Renal pelvis (tissue), 4 donors: ENCODE measurements around the gene R3HDML. TPM values are rescaled to one million over a fixed set of nuclear protein-coding genes. Genes with fewer than 3 reads are reported as not detected.
A peak's percentile ranks its signal among the peaks of the same experiment; 100 is the strongest.
"Not testable (repeated sequence)": the region's sequence is repeated elsewhere in the genome, so short reads cannot be mapped to it uniquely, and the experiment has no call there.

Experiments
- DNase-seq: peaks from one replicate; pipeline ENCODE4 v3.0.0-alpha.2; 2013
- polyA plus RNA-seq, 3 donors: library from polyadenylated mRNA; unstranded; fragments of 120-200 nt; gene quantifications; one replicate each; pipeline ENCODE4 v1.2.1, GENCODE V29; 2013; ENCODE audit not compliant: insufficient read length in 3 of 3

Gene R3HDML
- polyA plus RNA-seq, 3 donors = 0.31 to 1.0 (median 0.77) TPM

DNA sequence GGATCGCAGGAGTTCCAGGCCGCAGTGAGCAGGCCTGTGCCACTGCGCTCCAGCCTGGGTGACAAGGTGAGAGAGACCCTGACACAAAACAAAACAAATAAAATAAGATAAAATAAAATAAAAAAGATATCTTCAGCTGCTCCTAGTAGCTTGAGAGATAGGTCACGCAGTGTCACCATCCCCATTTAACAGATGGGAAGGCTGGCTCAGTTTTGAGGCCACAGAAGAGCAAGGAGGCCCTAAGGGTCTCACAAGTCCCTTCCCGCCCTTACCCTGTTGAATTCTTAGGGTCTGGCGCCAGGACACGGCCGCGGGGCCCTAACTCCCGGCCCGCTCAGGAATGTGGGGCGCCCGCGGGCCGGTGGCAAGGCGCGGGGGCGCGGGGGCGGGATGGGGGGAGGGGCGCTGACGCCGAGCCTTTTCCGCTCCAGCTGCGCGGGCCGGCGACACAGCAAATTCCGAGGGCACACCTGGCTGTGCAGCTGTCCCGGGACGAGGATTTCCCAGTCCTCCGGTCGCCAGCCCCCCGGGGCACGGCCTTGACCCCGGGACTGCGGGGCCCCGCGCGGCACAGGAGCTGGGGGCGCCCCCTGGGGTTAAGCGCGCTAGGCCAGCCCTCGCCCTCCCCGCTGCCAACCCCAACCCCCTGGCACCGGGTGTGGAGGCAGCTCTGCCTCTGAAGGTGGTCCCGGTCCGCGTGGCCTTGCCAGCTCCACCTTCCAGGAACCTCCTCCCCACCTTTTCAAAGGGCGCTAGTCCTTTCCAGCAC is 10.3 kb upstream of the R3HDML start:
- DNase-seq = peak; percentile 34

DNA sequence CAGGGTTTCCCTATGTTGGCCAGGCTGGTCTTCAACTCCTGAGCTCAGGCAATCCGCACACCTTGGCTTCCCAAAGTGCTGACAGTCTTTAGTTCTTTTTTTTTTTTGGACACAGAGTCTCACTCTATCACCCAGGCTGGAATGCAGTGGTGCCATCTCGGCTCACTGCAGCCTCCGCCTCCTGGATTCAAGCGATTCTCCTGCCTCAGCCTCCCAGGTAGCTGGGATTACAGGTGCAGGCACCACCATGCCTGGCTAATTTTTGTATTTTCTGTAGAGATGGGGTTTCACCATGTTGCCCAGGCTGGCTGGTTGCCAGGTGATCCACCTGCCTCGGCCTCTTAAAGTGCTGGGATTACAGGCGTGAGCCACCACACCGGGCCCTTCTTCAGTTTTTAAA is 9.1 kb upstream of the R3HDML start:
- DNase-seq = not testable (repeated sequence)

DNA sequence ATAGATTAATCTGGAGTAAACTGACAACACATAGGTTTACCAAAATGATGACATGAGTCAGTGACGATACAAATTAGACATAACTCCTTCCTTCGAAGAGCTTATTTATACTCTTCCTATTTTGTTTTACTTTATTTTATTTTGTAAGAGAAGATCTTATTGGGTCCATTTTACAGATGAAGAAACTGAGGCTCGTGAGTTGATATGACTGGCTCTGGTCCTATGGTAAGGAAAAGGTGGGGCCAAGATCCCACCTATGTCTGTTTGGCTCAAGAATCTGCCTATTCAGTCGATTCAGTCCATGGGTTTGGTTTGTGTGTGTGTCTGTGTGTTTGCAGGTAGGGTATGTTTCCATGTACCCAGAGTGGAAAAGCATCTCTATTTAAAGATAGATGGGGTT is 8.4 kb upstream of the R3HDML start:
- no peak for DNase-seq

DNA sequence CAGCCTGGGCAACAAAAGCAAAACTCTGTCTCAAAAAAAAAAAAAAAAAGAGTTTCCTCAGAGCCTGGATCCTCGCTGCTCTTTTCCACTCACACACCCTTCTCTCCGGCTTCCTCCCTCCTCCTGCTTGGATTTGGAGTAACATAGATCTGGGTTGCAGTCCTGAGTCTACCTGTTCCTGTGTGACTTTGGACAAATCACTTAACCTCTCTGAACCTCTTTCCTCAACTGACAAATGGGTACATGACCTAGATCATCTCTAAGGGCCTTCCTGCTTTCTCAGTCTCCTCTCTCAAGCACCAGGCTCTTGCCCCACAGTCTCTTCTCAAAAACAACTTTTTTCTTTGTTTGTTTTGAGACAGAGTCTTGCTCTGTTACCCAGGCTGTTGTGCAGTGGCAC is 5.6 kb upstream of the R3HDML start:
- no peak for DNase-seq

DNA sequence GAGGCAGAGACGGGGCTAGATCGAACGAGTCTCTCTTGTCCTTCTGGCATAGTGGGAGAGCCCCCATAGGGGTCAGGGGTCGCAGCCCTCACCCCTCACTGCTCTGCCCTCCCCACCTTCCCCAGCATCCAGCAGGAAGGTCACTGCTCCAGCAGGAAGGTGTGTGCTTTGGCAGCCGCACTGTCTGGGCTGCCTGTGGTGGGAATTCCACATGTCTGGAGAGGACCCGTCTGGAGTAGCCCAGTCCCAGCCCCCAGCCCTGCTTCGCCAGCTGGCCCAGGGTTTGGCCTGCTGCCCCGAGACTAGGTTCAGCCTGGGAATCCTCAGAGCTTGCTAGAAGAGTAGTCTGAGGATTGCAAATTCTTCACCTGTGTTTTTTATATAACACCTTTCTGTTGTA is 2.5 kb upstream of the R3HDML start:
- DNase-seq = no peak

DNA sequence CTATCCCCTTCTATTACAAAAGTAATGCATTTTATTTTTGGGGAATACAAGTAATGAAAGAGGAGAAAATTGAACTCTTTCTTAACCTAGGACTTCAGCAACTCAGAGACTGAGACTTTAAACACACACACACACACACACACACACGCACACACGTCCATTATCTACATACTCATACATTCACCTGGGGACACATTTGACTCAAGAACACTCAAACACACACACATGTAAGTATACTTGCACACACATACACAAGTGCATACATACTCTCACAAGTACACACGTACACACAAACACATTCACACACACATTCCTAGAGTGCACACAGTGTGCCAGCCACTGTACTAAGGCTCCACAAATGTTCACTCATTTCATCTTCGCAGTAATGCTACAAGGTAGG is 2.1 kb upstream of the R3HDML start:
- no peak for DNase-seq

DNA sequence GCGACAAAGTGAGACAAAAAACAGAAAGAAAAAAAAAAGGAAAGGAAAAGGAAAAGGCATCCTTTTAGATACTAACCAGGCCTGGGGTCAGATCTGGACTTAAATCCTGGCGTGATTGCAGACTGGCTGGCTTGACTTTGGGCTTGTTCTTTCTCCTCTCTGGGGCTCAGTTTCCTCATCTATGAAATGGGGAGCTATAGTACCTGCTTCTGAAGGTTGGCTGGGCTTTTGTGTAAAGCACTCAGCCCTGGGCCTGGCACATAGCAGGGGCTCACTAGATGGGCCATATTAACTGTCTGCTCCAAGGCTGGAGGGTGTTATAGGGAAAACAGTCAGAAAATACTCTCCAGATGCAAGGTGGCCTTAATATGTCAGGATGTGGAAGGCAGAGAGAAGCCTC is 1.2 kb upstream of the R3HDML start:
- DNase-seq = no peak

DNA sequence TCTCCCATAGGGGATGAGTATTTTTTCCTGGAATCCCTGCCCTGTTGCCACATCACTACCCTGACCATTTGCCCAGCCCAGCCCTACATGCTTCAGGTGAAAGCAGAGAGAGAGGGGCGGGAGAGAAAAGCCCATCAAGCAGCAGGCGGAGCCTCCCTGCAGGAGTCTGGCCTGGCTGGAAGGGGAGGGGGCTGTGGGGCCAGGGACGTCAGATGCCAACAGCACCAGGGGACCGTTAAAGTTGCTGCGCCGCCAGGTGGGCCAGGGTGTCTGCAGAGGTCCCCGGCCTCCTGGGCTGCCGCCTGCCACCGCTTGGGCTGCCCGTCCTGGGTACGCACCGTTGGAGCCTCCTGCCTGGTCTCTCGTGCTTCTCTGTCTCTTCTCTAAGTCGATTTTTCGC is 757 bp upstream of the R3HDML start:
- no peak for DNase-seq

DNA sequence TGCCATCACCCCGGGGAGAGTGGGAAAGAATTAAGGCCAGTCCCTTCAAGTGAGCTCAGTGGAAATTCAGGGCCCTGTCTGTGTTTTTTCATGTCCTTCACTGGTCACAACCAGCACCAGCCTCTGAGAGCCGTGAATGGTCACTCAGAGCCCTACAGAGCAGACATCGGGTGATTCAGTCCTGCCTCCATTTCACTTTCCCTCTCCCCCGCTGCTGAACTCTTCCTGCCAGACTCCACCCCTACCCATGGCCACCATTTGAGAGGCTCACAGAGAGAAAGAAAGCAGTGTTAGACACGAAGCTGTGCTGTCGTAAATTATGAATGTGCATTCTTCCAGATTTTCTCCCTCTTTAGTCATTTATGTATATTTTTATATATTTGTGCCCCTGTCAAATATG is 5.4 kb downstream of the R3HDML start:
- DNase-seq = no peak

DNA sequence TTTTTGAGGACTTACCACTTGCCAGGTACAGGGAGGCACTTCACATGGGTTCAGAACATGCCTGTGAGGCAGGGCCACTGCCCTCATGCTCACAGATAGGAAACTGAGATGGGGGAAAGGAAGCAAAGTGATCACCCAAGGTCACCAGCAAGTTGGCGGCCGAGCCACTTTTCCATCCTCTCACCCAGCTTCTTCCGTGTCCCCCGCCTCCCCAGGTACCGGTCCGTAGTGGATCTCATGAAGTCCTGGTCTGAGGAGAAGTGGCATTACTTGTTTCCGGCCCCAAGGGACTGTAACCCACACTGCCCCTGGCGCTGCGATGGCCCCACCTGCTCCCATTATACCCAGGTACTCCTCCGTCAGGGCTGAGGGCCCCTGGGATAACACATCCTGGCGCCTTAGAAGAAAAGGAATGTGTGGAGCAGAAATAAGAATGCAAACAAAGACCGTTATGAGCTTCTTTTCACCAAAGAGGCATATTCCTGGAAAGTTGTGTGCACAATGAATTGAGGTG is 6.4 kb downstream of the R3HDML start:
- DNase-seq = no peak

DNA sequence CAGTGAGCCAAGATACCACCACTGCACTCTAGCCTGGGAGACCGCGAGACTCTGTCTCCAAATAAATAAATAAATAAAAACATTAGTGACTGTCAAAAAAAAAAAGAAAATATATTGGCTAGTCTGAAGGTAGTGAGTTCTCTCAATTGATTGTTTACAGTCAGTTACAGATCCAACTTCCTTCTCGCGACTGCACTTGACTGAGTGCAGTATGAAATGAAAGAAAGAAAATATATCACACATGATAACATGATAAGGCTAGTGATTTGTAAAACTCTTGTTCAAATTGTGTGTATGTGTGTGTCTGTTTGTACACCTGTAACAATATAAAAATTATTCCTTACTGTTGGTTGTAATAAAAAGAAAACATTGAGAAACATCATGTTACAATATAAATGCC is 7.9 kb downstream of the R3HDML start:
- no peak for DNase-seq

DNA sequence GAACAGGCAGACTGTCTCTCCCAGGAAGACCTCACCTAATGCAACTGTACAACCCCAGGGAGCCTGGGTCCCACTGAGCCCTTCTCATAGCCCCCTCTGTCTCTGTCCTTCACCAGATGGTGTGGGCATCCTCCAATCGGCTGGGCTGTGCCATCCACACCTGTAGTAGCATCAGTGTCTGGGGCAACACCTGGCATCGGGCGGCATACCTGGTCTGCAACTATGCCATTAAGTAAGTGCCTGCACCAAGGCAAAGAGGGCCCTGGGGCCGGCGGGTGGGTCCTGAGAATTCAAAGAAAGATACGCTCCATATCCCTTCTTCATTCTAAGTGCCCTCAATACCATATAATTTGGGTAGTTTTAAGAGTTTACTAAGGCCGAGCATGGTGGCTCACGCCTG is 8.3 kb downstream of the R3HDML start:
- no peak for DNase-seq

DNA sequence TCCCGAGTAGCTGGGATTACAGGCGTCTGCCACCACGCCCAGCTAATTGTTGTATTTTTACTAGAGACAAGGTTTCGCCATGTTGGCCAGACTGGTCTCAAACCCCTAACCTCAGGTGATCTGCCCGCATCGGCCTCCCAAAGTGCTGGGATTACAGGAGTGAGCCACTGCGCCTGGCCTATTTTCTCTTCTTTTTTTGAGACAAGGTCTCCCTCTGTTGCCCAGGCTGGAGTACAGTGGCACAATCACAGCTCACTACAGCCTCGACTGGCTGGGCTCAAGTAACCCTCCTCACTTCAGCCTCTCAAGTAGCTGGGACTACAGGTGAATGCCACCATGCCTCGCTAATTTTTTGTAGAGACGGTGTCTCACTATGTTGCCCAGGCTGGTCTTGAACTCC is 9.1 kb downstream of the R3HDML start:
- DNase-seq = not testable (repeated sequence)

DNA sequence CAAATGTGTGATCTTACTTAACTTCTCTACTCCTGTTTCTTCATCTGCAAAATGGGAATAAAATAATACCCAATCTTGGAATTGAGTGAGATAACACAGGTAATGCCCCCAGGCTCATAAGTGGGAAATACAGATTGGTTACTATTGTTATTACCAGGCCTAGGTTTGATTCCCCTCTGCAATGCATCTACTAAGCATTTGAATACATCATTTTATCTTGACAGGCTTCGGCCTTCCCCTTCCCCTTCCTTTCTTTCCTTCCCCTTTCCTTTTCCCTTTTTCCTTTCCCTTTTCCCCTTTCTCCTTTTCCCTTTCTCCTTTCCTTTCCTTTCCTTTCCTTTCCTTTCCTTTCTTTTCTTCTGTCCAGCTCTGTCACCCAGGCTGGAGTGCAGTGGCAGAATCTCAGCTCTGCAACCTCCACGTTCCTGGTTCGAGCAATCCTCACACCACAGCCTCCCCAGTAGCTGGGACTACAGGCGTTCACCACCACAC is 11.4 kb downstream of the R3HDML start:
- no peak for DNase-seq

DNA sequence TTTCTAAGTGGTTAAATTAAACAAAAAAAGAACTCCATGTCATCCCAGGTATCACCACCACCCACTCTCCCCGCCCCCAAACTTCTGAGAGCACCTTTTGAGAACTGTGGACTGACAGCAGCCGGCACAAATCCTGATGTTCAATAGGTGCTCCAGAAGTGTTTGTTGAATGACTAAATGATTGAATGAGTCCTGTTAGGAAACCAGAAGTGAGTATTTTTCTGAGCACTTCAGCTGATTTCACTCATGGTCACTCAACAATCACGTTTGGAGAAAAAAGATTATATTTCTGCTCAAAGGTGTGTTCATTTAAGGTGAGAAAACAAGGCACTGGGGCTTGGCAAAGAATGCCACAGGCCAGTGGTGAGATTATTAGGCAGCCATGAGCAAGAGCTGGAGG is 12.5 kb downstream of the R3HDML start:
- no peak for DNase-seq

DNA sequence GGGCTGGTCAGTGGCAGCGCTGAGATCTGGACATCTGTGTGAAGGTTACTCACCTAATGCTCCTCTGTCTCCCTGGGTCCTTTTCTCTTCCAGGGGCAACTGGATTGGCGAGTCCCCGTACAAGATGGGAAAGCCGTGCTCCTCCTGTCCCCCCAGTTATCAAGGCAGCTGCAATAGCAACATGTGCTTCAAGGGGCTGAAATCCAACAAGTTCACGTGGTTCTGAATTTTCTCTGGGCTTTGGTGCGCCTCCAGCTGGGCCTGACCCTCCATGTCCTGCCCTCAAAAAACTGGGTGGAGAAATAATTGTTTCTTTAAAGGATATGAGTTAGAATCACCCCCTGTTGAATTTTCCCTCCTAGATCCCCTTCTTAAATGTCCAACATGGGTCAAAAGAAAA is 13.7 kb downstream of the R3HDML start:
- no peak for DNase-seq

DNA sequence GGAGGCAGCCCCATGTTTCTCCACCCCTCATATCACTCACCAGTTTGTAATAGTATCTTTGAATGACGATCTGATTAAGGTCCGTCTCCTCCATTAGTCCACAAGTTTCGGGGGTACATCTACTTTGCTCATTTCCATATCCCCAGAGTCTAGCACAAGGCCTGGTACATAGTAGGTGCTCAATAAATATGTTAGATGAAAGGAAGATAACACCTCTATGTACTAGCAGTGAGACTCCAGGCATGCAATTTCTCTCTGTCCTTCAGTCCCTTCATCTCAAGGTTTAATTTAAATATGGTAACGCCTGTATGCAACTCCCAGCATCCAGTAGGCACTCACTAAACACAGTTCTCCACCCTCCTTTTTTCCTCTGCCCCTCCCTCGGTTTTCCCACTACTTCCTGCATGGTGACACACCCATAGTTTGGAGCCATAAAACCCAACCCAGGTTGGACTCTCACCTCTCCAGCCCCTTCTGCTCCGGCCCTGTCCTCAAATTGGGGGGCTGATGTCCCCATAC is 18.2 kb downstream of the R3HDML start:
- no peak for DNase-seq

DNA sequence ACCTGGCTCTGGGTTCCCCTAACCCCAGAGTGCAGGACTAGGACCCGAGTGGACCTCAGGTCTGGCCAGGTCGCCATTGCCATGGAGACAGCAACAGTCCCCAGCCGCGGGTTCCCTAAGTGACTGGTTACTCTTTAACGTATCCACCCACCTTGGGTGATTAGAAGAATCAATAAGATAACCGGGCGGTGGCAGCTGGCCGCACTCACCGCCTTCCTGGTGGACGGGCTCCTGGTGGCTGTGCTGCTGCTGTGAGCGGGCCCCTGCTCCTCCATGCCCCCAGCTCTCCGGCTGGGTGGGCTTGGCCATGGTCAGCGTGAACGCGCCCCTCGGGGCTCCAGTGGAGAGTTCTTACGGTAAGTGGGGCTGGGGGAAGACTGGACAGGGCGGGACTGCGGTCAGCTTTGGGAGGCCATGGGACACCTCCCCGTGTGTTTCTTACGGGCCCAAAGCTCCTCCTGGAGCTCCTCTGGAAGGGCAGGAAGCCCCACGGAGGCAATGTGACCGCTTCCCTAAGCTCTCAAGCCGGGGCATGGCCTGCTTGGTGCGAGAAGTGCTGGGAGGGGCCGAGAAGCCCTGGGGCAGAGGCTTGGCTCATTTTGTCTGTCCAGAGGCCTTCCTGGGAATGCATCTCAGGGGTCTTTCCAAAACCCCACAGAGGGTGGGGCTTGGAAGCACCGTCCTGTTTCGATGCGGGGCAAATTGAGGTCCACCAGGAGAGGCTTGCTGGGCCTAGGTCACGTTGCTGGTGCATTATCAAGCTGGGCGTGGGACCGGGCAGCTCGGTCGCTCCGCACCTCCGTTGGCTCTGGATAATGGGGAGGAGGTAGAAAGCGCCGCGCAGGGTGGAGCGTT is 18.9 kb downstream of the R3HDML start, which contains the start of gene HNF4A:
TSS of gene HNF4A (plus strand) at position 202 of the 855 bp plus-strand sequence. CDS start at position 308, 106 bp downstream.
- DNase-seq = no peak

DNA sequence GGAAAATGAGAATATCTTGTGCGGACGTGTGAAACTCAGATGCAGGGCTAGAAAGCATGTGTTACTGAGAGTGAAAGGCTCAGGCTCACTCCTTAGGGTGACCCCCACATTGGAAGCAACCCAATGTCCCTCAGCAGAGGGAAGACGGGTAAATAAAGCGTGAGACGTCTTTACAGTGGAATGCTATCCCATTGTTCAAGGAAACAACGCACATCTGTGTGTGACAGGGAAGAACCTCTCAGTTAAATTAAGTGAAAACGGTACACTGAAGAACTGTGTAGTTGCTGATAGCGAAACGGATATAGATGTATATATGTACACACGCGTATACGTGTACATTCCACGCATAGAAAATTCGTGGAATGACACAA is 19.5 kb downstream of the R3HDML start:
- DNase-seq = no peak

DNA sequence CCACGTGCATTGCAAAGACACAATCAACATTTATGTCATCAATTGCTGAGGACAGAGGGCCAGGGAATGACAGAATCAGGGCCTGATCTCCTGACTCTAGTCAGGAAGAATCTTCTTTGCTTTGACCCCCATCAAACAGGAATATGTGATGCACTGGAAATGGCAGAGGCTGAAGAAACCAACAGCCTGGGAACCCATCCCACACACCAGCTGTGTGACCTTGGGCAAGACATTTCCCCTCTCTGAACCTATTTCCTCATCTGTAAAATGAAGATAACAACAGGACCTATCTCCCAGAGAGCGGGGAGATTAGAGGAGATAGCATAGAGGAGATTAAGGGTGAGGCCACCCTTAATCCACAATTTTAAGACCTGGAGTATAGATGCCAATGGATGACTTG is 20.2 kb downstream of the R3HDML start:
- no peak for DNase-seq

DNA sequence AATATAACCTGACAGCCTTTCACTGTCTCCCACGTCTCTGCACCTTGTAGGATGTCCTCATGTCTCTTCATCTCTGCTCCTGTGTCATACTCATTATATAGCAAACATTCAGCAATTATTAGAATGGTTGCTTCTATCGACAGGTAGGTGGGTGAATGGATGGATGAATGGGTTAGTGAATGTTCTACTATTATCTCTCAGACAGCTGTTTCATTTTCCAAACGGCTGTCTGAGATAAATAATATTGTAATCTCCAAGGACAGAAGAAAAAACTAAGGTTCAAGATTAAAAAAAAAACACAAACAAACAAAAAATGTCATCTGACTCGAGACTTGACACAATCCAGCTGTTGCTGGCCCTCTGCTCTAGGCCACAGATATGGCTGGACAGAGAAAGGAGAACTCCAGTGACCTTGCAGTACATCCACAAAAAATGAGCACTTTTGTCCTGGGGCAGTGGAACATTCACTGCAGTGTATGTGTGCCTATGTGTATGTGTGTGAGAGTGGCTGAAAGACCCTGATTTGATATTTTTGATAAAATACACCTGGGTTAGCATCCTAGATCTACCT is 20.8 kb downstream of the R3HDML start:
- DNase-seq = peak; percentile 42

DNA sequence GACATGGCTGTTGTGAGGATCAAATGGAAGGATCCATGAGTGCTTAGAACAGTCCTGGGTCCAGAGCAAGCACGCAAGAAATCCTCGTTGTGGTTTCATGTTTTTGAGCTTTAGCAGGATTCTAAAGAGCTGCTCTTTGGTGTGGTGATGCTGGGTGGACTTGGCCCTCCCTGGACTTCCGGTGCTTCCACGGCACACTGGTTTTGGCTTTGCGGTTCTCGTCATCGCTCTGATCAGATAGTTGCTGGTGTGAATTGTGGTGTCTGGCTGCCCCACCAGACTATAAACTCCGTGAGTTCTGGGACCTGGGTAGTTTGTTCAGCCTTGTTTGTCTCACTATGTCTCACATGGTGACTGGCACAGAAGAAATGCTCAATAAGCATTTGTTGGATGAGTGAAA is 21.9 kb downstream of the R3HDML start:
- DNase-seq = no peak
